Measurements from ENCODE around the gene MSH5.
"Not testable (repeated sequence)": the region's sequence is repeated elsewhere in the genome, so short reads cannot be mapped to it uniquely, and the experiment has no call there.

Gene MSH5

DNA sequence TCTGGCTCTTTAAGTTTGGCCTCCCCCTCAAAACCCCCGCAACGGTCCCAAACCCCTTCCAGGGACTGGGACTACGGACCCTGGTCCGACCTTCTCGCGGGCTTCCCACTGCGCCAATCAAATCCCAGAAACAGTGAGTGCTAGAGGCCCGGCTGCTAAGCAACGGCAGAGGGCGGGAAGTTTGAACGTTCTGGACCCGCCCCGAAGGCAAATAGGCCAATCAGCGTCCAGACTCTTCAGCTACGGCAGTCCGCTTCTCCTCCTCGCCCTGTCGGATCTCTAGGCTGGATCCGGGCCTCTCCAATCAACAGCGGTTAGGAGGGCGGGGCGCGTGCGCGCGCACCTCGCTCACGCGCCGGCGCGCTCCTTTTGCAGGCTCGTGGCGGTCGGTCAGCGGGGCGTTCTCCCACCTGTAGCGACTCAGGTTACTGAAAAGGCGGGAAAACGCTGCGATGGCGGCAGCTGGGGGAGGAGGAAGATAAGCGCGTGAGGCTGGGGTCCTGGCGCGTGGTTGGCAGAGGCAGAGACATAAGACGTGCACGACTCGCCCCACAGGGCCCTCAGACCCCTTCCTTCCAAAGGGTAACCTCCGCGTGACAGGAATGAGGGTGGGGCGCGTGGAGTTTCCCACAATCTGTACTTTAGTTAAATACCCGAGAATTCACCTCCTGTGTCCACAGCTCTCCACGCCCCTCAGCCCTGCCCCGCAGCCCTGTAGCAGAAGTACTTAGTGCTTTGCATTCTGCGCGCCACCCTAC lies at the start of gene MSH5:
TSS of gene MSH5 (plus strand) at position 367 of the 758 bp plus-strand sequence. CDS start 462 bp downstream, outside the sequence.
- peak; percentile 99 for DNase-seq

DNA sequence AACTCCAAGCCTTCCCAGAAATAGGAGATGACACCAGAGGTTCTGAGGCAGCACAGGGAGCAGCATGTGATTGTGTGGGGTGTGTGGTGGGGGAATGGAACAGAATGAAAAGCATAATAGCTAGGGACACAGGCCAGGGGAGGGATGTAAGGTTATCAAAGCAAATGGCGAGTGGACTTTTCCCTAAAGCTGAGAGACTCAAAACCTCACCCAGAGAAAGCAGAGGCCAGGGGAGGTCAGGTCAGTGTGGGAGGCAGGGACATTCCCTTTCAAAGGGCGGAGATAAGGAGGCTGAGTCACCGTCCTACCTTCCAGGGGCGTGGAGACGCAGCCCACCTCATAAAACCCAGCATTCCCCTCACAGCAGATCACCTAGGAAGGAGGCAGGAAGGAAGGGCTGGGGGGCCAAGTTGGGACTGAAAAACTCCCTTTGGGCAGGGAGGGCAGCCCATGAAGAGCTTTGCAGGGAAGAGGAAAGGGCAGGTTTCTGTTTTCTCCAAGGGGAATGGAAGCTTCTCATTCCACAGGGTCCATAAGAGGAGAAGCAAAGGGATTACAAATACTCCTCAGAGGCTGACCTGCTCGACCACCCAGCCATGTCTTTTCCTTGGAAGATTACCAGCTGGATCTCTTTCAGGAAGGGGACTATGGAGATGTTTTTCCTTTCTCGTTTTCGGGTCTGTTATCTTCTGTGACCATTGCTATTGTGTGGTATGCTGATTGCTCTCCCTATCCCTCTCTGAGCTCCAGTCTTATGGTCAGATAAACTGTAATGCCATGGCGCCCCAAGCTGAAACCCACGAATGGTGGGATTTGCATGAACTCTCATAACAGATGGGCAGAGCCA lies 49.4 kb upstream of the MSH5 start:
- DNase-seq = peak; percentile 33

DNA sequence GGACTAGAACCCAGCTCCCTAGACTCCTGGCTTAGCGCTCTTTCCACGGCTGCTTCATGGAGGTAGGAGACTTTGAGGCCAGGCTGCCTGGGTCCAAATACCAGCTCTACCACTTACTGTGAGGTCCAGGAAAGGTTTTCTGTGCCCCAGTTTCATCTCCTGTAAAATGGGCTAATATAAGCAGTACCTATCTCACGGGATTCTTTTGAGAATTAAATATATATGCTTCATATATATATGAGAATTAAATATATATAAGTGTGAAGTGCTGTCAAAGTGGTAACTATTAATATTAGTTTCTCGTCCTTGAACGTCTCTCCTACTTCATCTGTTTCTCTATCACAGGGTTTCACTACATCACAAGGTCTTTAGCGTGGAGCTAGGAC lies 48.7 kb upstream of the MSH5 start:
- DNase-seq = no peak

DNA sequence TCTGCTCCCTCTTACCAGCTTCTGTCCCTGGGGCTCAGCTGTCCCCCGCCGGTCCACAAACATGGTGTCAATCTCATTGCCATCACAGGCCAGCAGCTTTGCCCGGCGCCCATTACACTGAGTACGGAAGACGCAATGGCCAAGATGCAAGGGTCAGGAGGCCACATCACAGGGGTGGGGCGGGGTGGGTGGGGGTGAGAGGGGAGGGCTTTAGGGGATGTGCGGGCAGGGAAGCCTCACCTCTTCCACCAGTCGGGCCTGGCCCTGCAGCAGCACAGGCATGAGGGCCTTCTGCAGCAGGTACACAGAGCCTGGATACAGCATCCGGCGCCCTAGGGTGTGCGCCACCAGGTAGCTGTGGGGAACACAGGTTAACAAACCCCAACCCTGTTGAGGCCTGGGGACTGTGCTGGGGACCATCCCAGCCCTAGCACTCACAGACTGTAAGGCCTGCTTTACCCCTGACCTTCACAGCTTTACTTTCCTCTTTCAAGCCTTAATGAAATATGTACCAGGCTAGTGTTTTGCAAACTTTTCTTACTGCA lies 48.2 kb upstream of the MSH5 start:
- DNase-seq = no peak

DNA sequence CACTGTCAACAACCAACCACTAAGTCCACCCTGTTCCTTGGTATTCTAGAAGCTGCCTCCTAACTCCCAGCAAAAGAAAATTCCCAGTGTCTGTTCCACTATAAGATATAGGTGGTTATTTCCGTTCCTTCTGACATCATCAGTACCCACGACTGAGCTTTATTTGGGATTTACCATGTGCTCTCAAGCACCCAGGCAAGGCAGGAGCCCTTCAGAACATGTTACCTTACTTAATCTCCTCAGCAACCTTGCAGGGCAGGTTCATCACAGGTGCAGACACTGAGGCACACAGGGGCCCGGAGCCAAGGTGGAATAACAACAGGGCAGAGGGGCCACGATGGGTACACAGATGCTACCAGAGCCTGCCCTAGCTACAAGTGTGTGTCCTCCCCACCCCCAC lies 47.5 kb upstream of the MSH5 start:
- no peak for DNase-seq

DNA sequence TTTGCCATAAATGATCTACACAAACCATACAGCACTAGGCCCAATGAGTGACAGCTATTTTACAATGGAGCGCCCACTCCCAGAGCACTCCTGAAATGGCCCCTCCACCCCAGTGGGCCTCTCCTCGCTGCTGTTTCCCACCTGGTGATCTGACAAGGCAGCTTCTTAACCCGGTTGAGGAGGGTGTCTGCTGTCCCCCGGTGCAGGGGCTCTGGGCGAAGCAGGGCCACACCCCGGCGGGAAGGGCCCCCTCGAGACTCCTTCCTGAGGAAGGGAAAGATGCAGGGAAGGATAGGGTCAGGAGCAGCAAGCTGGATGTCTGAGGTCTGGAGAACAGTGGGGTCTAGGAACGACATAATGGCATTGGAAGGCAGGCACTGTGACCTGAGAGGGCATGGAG lies 46.9 kb upstream of the MSH5 start:
- no peak for DNase-seq

DNA sequence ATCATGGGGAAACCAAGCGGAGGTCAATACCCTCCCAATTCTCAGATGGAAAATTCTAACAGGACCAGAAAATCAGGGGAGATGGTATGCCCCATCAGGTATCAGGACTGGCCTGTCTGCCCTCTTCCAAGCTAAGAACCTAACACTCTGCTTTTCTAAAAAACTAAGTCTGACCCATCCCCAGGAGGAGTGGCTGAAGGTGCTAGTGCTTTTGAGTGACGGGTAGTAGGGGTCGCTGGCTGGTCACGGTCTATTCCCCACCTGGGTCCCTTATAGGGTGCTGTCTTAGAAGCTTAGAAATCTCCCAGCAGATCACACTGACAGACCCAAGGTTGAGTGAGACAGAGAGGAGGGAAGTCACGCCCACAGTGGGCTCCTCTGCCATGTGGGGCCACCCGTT lies 46.3 kb upstream of the MSH5 start:
- DNase-seq = no peak

DNA sequence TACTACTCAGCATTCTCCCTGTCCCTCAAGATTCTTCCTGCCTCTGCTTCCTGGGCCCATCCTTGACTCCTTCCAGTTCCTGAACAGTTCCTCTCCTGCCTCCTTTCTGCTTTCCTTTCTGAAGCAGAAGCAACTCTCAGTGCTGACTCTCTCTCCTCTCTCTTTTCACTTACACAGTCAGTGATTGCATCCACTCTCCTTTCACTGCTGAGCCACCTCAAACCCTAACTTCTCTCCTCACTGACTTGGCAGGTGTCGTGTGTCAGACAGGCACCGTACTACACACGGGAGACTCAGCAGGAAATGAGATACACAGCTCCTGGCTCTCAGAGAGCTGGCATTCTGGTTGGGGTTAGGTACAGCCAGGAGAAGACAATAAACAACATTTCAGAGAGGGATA lies 42.2 kb upstream of the MSH5 start:
- DNase-seq = no peak

DNA sequence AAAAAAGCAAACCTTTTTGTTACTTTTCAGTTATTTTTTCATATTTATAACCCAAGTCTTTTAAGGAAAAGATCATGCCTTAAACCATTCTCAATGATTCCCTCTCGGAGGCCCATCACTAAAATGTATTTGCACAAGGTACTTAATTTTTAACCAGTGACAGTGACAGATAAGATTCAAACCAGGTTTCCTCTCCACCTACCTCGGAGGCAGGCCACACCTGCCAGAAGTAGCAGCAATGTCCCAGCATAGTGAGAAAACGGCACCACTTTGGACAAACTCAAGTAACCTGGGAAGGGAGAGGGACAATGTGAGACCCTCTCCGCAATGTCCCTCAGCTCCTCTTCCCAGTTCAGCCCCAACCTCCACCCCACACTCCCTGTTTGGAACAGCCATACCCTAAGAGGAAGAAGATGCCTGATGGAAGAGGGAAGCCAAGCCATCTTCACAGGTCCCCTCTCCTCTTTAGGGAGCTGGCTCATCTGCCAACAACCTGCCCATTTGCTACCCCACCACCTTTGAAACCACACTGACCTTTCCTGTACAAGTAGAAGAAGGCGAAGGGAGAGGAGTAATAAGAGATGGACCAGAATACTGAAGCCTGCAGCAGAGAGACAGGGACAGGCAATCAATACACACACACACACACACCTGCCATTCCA lies 38.9 kb upstream of the MSH5 start:
- DNase-seq = no peak

DNA sequence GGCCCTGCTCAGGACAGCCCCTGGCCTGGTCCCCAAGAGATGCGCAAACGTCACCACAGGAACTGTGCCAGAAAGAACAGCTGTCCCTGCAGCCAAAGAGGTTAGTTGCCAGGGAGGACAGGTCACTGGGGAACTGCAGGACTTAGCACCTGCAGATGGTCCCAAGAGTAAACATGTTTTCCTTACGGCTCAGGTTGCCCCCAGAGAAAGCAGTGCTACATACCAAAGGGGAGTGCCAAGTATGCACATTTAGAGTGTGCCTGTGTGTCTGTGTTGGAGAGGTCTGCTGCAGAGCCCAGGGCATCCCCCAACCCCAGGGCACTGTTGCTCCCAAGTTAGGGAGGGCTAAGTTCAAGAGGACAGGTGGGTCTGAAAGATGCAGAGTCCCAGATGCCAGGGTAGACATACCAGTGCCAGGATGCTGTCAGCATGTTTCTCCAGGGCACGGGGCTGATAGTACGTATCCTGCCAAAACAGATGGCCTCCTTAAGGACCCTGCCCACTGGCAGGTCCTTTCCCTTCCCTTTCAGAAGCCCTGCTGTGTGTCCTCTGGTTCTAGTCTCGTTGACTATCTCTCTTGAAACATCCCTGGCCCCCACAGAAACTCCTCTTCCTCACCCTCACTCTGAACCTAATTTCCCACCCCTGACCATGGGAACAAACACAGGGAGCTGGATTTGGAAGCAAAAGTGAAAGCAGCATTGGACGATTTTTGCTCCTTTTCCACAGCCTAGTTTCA lies 38.0 kb upstream of the MSH5 start:
- DNase-seq = peak; percentile 55

DNA sequence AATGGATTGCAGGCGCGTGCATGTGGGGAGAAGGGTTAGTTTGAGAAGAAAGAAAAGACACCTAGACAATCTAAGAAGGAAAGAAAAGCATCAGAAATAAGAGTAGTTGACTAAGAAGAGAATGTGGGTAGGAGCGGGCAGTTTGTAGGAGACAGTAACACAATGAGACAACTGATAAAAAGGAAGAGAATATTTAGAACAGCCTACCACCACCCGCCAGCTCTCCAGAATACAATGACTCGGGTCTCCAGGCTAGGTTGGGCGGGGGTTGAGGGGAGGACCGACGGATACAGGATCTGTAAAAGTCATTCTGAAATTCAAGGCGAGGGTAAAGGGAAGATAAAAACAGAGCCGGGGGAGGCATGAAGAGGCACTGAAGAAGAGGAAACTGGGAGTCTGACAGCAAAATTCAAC lies 37.4 kb upstream of the MSH5 start:
- DNase-seq = peak; percentile 47

DNA sequence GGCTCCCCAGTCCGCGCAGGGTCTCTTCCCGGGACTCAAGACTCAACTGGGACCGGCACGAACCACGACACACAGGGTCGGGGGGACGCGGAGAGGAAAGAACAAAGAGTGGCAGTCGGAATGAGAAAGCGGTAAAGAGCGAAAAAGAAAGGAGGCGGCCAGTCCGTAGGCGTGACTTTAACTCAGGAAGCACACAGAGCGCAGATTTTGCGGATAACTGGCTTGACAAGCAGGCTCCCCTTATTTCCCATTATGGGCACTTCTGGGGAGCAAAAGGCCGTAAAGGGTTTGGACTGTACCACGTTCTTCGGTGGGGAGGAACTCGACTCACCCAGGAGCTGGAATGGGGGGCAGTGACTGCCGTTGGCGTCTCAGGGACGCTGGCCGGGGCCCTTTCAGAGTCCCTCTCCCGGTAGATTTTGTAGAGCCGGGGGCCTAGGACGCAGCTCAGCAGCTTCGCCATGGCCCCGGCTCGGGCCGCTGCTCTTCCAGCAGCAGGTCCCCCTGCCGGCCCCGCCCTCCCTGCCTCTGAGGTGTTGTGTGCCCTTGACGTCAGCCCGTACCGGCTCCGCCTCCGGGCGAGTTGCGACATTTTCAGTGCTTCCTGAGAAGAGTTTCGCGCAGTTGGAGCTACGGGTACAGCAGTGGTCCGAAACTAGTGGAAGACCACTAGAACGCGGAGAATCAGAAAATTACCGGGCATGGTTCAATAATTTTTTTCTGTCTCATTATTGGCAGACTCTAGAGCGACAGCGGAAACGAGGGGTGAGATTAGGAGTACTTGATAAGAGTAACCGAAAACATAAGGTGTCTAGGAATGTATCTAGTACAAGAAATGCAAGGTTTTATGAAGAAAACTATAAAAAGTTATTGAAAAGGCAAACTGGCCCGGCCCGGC lies 36.7 kb upstream of the MSH5 start, which contains the start of gene ABHD16A:
TSS of gene ABHD16A (minus strand) at position 506 of the 898 bp plus-strand sequence. CDS start at position 463, 43 bp downstream.
- peak; percentile 99 for DNase-seq

DNA sequence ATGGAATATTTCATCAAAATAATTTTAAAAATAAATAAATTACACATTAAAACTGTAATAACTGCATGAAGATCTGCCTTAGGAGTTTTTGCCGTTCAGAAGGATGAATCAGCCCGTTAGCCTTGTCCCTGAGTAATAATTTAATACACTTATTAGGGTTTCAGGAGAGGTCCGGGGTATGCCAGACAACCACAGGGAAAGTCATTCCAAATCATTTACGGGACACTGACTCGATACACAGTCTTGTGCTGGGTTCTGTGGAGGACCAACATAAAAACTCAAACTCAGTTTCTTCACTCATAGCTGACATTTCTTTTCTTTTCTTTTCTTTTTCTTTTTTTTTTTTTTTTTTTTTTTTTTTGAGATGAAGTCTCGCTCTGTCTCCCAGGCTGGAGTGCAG lies 33.9 kb upstream of the MSH5 start:
- DNase-seq = no peak

DNA sequence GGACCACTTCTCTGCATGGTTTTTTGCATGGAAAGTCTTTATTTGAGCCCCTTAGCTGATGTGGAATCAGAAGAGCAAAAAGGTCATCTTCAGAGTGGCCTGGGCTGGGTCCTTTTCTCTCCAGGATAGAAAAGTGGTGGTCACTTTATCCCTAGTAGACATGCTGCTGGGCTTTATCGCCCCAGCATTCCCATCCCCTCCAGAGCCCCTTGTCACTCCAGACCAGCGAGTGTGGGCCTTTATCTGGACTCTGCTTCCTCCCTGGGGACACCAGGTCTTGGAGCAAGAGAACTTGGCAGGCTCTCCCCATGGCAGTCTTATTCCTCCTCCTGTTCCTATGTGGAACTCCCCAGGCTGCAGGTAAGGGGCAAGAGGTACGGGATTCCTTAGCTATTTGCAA lies 33.2 kb upstream of the MSH5 start, which contains the start of gene LY6G6F:
TSS of gene LY6G6F (plus strand) at position 268 of the 400 bp plus-strand sequence. CDS start at position 309, 41 bp downstream.
- no peak for DNase-seq

DNA sequence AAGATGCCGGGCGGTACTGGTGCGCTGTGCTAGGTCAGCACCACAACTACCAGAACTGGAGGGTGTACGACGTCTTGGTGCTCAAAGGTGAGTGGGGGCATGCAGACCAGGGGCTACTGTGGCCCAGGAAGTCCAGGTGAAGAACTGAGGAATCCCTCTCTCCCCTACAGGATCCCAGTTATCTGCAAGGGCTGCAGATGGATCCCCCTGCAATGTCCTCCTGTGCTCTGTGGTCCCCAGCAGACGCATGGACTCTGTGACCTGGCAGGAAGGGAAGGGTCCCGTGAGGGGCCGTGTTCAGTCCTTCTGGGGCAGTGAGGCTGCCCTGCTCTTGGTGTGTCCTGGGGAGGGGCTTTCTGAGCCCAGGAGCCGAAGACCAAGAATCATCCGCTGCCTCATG lies 32.1 kb upstream of the MSH5 start:
- DNase-seq = no peak

DNA sequence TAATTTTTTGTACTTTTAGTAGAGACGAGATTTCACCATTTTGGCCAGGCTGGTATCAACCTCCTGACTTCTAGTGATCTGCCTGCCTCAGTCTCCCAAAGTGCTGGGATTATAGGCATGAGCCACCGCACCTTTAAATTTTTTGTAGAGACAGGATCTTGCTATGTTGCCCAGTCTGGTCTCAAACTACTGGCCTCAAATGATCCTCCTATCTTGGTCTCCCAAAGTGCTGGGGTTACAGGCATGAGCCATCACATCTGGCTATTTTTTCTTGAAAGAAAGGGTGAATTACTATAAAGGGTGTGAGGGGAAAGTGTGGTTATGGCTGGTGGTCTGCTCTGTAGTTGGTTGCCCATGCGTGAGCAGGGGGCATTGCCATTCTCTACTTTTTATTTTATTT lies 31.6 kb upstream of the MSH5 start:
- no peak for DNase-seq

DNA sequence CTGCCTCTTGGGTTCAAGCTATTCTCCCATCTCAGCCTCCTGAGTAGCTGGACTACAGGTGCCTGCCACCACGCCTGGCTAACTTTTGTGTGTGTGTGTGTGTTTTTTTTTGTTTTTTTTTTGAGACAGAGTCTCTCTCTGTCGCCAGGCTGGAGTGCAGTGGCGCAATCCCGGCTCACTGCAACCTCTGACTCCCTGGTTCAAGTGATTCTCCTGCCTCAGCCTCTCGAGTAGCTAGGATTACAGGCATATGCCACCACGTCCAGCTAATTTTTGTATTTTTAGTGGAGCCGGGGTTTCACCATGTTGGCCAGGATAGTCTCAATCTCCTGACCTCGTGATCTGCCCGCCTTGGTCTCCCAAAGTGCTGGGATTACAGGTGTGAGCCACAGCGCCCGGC lies 30.6 kb upstream of the MSH5 start:
- not testable (repeated sequence) for DNase-seq

DNA sequence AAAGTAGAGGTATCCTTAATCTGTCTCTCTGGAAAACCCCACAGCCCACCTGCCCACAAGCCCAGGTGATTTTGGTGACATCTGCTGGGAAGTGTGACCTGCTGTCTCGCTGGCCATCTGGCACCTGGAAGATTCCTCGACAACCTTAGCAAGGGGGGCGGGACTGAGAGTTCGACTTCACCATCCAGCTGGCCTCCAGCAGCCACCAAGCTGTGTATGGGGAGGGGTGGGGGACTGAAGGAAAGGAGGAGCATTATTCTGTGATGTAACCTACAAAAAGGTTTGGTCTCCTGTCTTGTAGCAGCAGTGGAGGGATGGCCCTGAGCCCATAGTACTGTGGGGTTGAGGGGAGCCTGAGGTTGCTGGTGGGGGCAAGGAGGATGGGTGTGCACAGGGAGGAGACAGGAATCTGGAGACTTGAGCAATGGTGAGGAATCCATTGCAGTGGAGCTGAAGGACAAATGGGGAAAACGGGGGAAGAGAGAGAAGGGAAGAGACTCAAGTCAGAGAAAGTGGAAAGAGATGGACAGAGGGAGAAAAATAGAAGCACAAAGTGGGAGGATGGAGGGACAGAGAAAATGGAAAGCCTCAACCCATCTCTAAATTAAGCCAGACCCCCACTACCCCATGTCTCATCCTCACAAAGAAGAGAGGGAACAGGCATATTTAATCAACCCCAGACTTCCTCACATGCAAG lies 29.1 kb upstream of the MSH5 start:
- DNase-seq = no peak

DNA sequence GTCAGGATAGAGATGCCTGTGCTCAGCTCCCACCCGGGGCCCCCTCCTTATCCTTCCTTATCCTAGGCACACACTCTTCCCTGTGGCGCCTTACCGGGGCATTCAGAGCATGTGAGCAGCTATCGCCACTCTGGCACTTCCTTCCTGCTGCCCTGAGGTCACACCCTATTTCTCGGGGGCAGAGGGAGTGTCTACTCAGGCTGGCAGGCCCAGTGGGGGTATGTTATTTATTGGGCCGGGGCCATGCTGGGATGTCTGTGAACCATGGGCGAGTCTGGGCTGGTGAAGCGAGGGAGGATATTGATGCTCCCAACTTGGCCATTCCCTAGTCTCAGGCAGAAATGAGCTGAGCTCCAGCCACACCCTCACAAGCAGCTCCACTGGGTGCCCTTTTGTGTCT lies 28.6 kb upstream of the MSH5 start:
- DNase-seq = peak; percentile 31

DNA sequence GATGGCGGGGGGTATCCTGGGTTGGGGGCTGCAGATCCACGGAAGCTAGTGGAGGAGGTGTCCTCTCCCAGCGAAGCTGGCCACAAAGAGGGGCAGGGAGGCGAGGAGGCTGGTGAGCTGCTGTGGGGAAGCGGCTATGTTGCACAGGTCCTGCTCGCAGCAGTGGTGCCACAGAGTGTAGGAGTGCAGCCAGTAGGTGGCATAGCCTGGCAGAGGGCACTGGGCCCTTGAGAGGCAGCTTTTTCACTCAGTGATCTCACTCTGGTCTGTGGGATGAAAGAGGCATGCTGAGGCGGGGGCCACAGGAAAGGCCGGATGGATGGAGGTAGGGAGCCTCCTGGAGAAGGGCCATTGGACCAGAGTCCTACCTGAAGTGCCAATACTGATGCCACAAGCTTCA lies 27.5 kb upstream of the MSH5 start:
- no peak for DNase-seq

DNA sequence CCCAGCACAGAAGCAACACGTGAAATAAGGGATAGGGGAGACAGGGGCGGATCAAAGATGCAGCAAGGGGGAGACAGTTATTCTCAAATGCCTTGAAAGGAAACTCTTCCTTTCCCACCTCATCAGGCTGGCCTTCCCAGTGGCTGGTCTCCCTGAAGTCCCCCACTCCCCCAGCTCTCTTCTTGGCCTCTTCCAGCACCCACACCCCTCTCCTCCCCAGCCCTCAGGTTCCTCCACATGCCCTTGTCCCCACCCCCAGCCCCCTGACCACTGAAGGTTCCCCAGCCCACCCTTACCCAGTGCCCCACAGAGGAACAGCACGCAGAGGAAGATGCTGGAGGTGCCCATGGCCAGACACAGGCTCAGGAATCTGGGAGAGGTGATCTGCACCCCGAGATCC lies 26.3 kb upstream of the MSH5 start:
- no peak for DNase-seq
